Trophoblast cell (in vitro differentiated cells and primary cell): Measurements from ENCODE around the gene FAM186B.

ENCODE experiments used
- DNase-seq, 2 donors: peaks; one replicate each; pipeline ENCODE4 v3.0.0-alpha.2; 2016
- H2AFZ ChIP-seq: 2 replicates; pipeline ENCODE4 v1.6.1; 2013; ENCODE audit warnings: low read length, moderate library complexity, mild to moderate bottlenecking; ENCODE audit not compliant: insufficient read depth, poor library complexity
- H2AK5ac ChIP-seq: 2 replicates; pipeline ENCODE4 v1.6.1; 2013; ENCODE audit warnings: mild to moderate bottlenecking, low read length
- H2BK120ac ChIP-seq: 2 replicates; pipeline ENCODE4 v1.6.1; 2013; ENCODE audit warnings: low read length, mild to moderate bottlenecking, moderate library complexity; ENCODE audit not compliant: insufficient read depth, poor library complexity
- H2BK12ac ChIP-seq: 2 replicates; pipeline ENCODE4 v1.6.1; 2013; ENCODE audit warnings: mild to moderate bottlenecking, low read length, moderate library complexity
- H2BK5ac ChIP-seq: 2 replicates; pipeline ENCODE4 v1.6.1; 2013; ENCODE audit warnings: low read length, low read depth, moderate library complexity, mild to moderate bottlenecking; ENCODE audit not compliant: poor library complexity
- H3K14ac ChIP-seq: 2 replicates; pipeline ENCODE4 v1.6.1; 2013; ENCODE audit warnings: mild to moderate bottlenecking, low read length
- H3K18ac ChIP-seq: 2 replicates; pipeline ENCODE4 v1.6.1; 2013; ENCODE audit warnings: mild to moderate bottlenecking, low read length
- H3K23ac ChIP-seq: 2 replicates; pipeline ENCODE4 v1.6.1; 2013; ENCODE audit warnings: low read length
- H3K27ac ChIP-seq: 2 replicates; pipeline ENCODE4 v1.5.1; 2013; ENCODE audit warnings: low read depth, mild to moderate bottlenecking, inconsistent platforms, low read length, moderate library complexity
- H3K27me3 ChIP-seq: 2 replicates; pipeline ENCODE4 v1.6.1; 2013; ENCODE audit warnings: inconsistent platforms, mild to moderate bottlenecking, low read length, moderate library complexity; ENCODE audit not compliant: insufficient read depth
- H3K36me3 ChIP-seq, 2 experiments: 1 replicate in 1 of 2; 2 replicates in 1 of 2; pipeline ENCODE4 v1.6.1; 2013; ENCODE audit warnings: low read length in 2 of 2, mild to moderate bottlenecking in 2 of 2, moderate library complexity in 1 of 2; ENCODE audit not compliant: insufficient read depth in 2 of 2, control insufficient read depth in 1 of 2
- H3K4ac ChIP-seq: 2 replicates; pipeline ENCODE4 v1.6.1; 2013; ENCODE audit warnings: low read depth, mild to moderate bottlenecking, low read length, moderate library complexity
- H3K4me1 ChIP-seq, 2 experiments: 1 replicate in 1 of 2; 2 replicates in 1 of 2; pipeline ENCODE4 v1.6.1; 2013; ENCODE audit warnings: low read length in 2 of 2, mild to moderate bottlenecking in 2 of 2, moderate library complexity in 1 of 2; ENCODE audit not compliant: insufficient read depth in 2 of 2, control insufficient read depth in 1 of 2
- H3K4me2 ChIP-seq: 2 replicates; pipeline ENCODE4 v1.6.1; 2013; ENCODE audit warnings: inconsistent platforms, mild to moderate bottlenecking, low read length, moderate library complexity
- H3K4me3 ChIP-seq: 2 replicates; pipeline ENCODE4 v1.5.1; 2013; ENCODE audit warnings: mild to moderate bottlenecking, low read depth, low read length, inconsistent platforms
- H3K79me1 ChIP-seq: one replicate; pipeline ENCODE4 v1.6.1; 2013; ENCODE audit warnings: low read length
- H3K79me2 ChIP-seq: 2 replicates; pipeline ENCODE4 v1.6.1; 2013; ENCODE audit warnings: low read length, mild to moderate bottlenecking; ENCODE audit not compliant: control insufficient read depth, insufficient read depth, poor library complexity
- H3K9ac ChIP-seq: 2 replicates; pipeline ENCODE4 v1.6.1; 2013; ENCODE audit warnings: mild to moderate bottlenecking, low read length
- H3K9me3 ChIP-seq: 2 replicates; pipeline ENCODE4 v1.6.1; 2013; ENCODE audit warnings: low read depth, mild to moderate bottlenecking, control low read depth, inconsistent platforms, low read length; ENCODE audit not compliant: insufficient read depth
- H4K12ac ChIP-seq: 2 replicates; pipeline ENCODE4 v1.6.1; 2013; ENCODE audit warnings: low read depth, mild to moderate bottlenecking, low read length, moderate library complexity
- H4K8ac ChIP-seq: 2 replicates; pipeline ENCODE4 v1.6.1; 2013; ENCODE audit warnings: low read depth, mild to moderate bottlenecking, low read length, moderate library complexity
- H4K91ac ChIP-seq: one replicate; pipeline ENCODE4 v1.6.1; 2013; ENCODE audit warnings: low read depth, mild to moderate bottlenecking, low read length, moderate library complexity
- WGBS: extraction: QIAGEN DNeasy Blood & Tissue Kit; methylation state at CpG from one replicate; pipeline ENCODE4 v1.1.7; 2013; ENCODE audit warnings: missing lambda C conversion rate; ENCODE audit not compliant: insufficient read length, insufficient coverage; ENCODE audit errors: extremely low coverage; 5-methylcytosine and 5-hydroxymethylcytosine counted together

FAM186B gene

DNA sequence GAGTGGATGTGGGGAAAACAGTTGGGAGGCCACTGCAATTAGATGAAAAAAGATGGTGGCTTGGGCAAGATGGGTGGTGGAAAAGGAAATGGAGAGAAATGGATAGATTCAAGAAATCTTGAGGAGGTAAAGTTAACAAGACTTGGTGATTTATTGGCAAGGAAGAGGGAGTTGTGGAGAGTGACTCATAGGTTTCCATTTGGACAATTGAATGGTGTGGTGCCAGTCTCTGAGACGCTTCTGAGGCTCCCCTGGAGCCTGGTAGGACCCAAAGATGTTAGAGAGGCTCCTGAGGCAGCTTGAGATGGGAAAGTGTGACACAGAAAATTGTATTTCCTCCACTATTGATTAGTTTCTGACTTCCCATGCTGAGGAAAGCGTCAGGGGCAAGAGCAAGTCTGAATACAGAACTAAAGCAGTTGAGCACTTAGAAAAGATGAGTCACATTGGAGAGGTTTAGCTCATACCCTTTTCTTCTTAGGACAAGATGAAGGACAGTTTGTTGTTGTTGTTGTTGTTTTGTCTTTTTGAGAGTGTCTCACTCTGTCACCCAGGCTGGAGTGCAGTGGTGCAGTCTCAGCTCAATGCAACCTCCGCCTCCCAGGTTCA lies 22.4 kb upstream of the FAM186B start:
- Histone ChIP-seq H2BK120ac (no peak overlapping the region), H3K79me1 (peaks cover 3% of the 10 kb centered on the region), H4K8ac (no peak overlapping the region), H3K18ac (no peak overlapping the region), H3K79me2 (no peaks in the 10 kb centered on the region), H3K4me3 (no peak overlapping the region), H2AFZ (no peak overlapping the region), H3K4ac (no peak overlapping the region), H2AK5ac (no peak overlapping the region), H3K27me3 (no peaks in the 10 kb centered on the region), H2BK5ac (no peak overlapping the region), H3K9me3 (no peaks in the 10 kb centered on the region), H3K36me3 (no peaks in the 10 kb centered on the region), H3K27ac (no peak overlapping the region), H3K23ac (no peak overlapping the region), H3K9ac (no peak overlapping the region), H4K12ac (no peak overlapping the region), H2BK12ac (no peak overlapping the region), H3K4me1 (peaks cover 0 to 2% of the 10 kb centered on the region in 2 experiments), H3K14ac (no peak overlapping the region), H3K4me2 (no peak overlapping the region), H4K91ac (no peak overlapping the region)
- DNase-seq: no peak
- no CpG with 5 or more reads among the region's 3 CpGs for WGBS

GRCh38 chr12:49626836-49627235 lies 21.4 kb upstream of the FAM186B start:
- Histone ChIP-seq H3K4me3 (no peak overlapping the region), H3K36me3 (no peaks in the 10 kb centered on the region), H2AK5ac (no peak overlapping the region), H2BK5ac (no peak overlapping the region), H3K4me1 (peaks cover 6 to 9% of the 10 kb centered on the region in 2 experiments), H2BK120ac (no peak overlapping the region), H3K9ac (no peak overlapping the region), H2BK12ac (no peak overlapping the region), H3K14ac (no peak overlapping the region), H4K8ac (no peak overlapping the region), H2AFZ (no peak overlapping the region), H3K27ac (no peak overlapping the region), H3K27me3 (no peaks in the 10 kb centered on the region), H3K9me3 (no peaks in the 10 kb centered on the region), H3K79me2 (peaks cover 4% of the 10 kb centered on the region), H4K91ac (no peak overlapping the region), H4K12ac (no peak overlapping the region), H3K18ac (no peak overlapping the region), H3K4me2 (no peak overlapping the region), H3K23ac (no peak overlapping the region), H3K4ac (no peak overlapping the region), H3K79me1 (peaks cover 7% of the 10 kb centered on the region)
- no CpG with 5 or more reads among the region's 1 CpG for WGBS
- DNase-seq: no peak

DNA sequence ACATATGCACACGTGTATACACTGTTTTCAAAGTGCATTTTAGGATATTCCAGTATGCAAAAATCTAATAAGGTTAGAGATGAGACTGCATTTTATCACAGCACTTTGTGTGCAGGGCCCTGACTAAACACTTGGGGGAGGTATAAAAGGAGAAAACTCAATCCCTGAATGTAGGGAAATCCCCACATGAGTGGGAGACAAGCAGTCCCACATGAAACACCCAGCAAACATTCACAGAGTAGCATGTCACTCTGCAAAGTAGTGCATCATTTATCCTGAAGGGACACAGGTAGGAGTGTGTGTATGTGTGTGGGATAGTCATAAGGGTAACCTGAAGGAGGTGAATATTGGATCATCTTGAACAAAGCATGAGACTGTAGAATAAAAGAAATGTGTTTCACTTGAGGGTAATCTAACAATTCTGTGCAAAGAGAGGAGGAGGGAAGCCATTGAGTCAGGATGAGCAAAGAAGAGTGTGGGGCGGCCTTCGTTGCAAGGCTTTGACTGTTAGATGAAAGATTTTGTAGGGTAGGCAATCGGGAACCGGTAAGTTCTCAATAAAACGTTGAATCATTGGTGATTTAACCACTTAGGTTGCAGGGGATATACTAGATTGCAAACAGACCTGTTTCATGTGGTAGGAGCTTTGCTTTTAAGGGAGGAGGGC lies 20.9 kb upstream of the FAM186B start:
- no peaks in the 10 kb centered on the region for H3K36me3 ChIP-seq
- H3K4me2 ChIP-seq: no peak overlapping the region
- peaks cover 6 to 9% of the 10 kb centered on the region in 2 experiments for H3K4me1 ChIP-seq
- no peak overlapping the region for H3K4ac ChIP-seq
- no peak overlapping the region for H2BK120ac ChIP-seq
- H3K18ac ChIP-seq: no peak overlapping the region
- no peaks in the 10 kb centered on the region for H3K9me3 ChIP-seq
- H3K79me1 ChIP-seq: peaks cover 7% of the 10 kb centered on the region
- H4K12ac ChIP-seq: no peak overlapping the region
- no peak overlapping the region for H2BK12ac ChIP-seq
- WGBS: no CpG with 5 or more reads among the region's 6 CpGs
- H2AK5ac ChIP-seq: no peak overlapping the region
- no peak overlapping the region for H4K8ac ChIP-seq
- H2AFZ ChIP-seq: no peak overlapping the region
- DNase-seq: no peak
- H3K23ac ChIP-seq: no peak overlapping the region
- H2BK5ac ChIP-seq: no peak overlapping the region
- H3K27ac ChIP-seq: no peak overlapping the region
- no peak overlapping the region for H3K14ac ChIP-seq
- no peak overlapping the region for H3K4me3 ChIP-seq
- H3K79me2 ChIP-seq: peaks cover 4% of the 10 kb centered on the region
- no peak overlapping the region for H3K9ac ChIP-seq
- no peak overlapping the region for H4K91ac ChIP-seq
- H3K27me3 ChIP-seq: no peaks in the 10 kb centered on the region

- H4K12ac ChIP-seq: no peak overlapping the region
- no peak overlapping the region for H3K4me3 ChIP-seq
- no peak overlapping the region for H4K8ac ChIP-seq
- H3K36me3 ChIP-seq: no peaks in the 10 kb centered on the region
- no peak overlapping the region for H2BK12ac ChIP-seq
- no peaks in the 10 kb centered on the region for H3K27me3 ChIP-seq
- no peak overlapping the region for H3K4me2 ChIP-seq
- no peak overlapping the region for H3K14ac ChIP-seq
- peaks cover 6 to 9% of the 10 kb centered on the region in 2 experiments for H3K4me1 ChIP-seq
- no peak overlapping the region for H2BK5ac ChIP-seq
- no peak overlapping the region for H3K18ac ChIP-seq
- no peak overlapping the region for H2AK5ac ChIP-seq
- H3K4ac ChIP-seq: no peak overlapping the region
- H4K91ac ChIP-seq: no peak overlapping the region
- no peak overlapping the region for H2AFZ ChIP-seq
- no peak overlapping the region for H3K27ac ChIP-seq
- H3K23ac ChIP-seq: no peak overlapping the region
- H2BK120ac ChIP-seq: no peak overlapping the region
- peaks cover 4% of the 10 kb centered on the region for H3K79me2 ChIP-seq
- WGBS: no CpG with 5 or more reads among the region's 4 CpGs
- peak; percentile 50 to 72 for DNase-seq
- peaks cover 7% of the 10 kb centered on the region for H3K79me1 ChIP-seq
- no peaks in the 10 kb centered on the region for H3K9me3 ChIP-seq
- H3K9ac ChIP-seq: no peak overlapping the region
Observed at GRCh38 chr12:49624921-49625577, 19.6 kb upstream of the FAM186B start.
